ENCODE data around the gene TGFBR1. TPM values are rescaled to one million over a fixed set of nuclear protein-coding genes. Genes with fewer than 3 reads are reported as not detected.

The TGFBR1 gene
- total RNA-seq, 5 donors from 2014 or later (not counting 1 experiment from before 2014, with no cell fraction given), result 22.3 to 36.9 (median 31.7) TPM

- Histone ChIP-seq H3K27ac (ENCODE audit: low read length) (no peak overlapping the region), H3K27me3 (replicated peaks in 1 of 2; ENCODE audit: control insufficient read depth in 2 of 2, extremely low read depth in 1 of 2, insufficient read depth in 2 of 2, low read length in 1 of 2) (no peaks in the 10 kb centered on the region), H3K4me1 (ENCODE audit: control insufficient read depth in 1 of 2, extremely low read depth in 1 of 2, insufficient read depth in 2 of 2, low read length in 2 of 2) (peaks cover 24 to 38% of the 10 kb centered on the region in 2 experiments), H3K36me3 (ENCODE audit: control insufficient read depth in 2 of 2, extremely low read depth in 1 of 2, insufficient read depth in 1 of 2, low read length in 1 of 2) (no peaks in the 10 kb centered on the region), H3K4me3 (ENCODE audit: control insufficient read depth in 1 of 2, extremely low read depth in 1 of 2, low read length in 1 of 2) (no peak overlapping the region), H3K9me3 (no peaks in the 10 kb centered on the region)
- Mint-ChIP-seq H3K36me3 (no peaks in the 10 kb centered on the region), H3K4me1 (peaks cover 51 to 67% (median 58%) of the 10 kb centered on the region in 3 donors), H3K9me3 (no peaks in the 10 kb centered on the region), H3K27me3 (no peaks in the 10 kb centered on the region), H3K4me3 (no peak overlapping the region), H3K27ac (peak overlapping the region; percentile 69 to 82)
- ATAC-seq (replicated peaks in 1 of 4), result no peak
- CTCF ChIA-PET, result interaction anchor here in 1 of 2 donors (0.6 kb wide), 1 partner anchor 14 kb away, joined by 3 read pairs; no protein-coding TSS in a partner anchor
- no peak for DNase-seq
- WGBS (ENCODE audit: insufficient coverage), result 100% methylated on average over 1 of the region's 3 CpGs
- POLR2A ChIA-PET, result interaction anchor here in 1 of 2 donors (0.6 kb wide), 1 partner anchor 1339 kb away, joined by 3 read pairs; no protein-coding TSS in a partner anchor
These were observed 30.0 kb upstream of the TGFBR1 start for GRCh38 chr9:99074902-99075245.

GRCh38 chr9:99075246-99075912 is 29.5 kb upstream of the TGFBR1 start:
- 95% methylated on average over 3 of the region's 6 CpGs for WGBS (ENCODE audit: insufficient coverage)
- DNase-seq (no peak), ATAC-seq (replicated peaks in 1 of 4) (no peak)
- no peaks in the 10 kb centered on the region for H3K36me3 ChIP-seq (ENCODE audit: control insufficient read depth in 2 of 2, extremely low read depth in 1 of 2, insufficient read depth in 1 of 2, low read length in 1 of 2)
- Mint-ChIP-seq H3K4me3 (no peak overlapping the region), H3K9me3 (no peaks in the 10 kb centered on the region), H3K4me1 (peaks cover 46 to 62% (median 54%) of the 10 kb centered on the region in 3 donors), H3K27ac (peak overlapping the region; percentile 69 to 82), H3K27me3 (no peaks in the 10 kb centered on the region), H3K36me3 (no peaks in the 10 kb centered on the region)
- H3K27ac ChIP-seq (ENCODE audit: low read length), result no peak overlapping the region
- H3K9me3 ChIP-seq, result no peaks in the 10 kb centered on the region
- no peaks in the 10 kb centered on the region for H3K27me3 ChIP-seq (replicated peaks in 1 of 2; ENCODE audit: control insufficient read depth in 2 of 2, extremely low read depth in 1 of 2, insufficient read depth in 2 of 2, low read length in 1 of 2)
- ChIA-PET POLR2A (interaction anchor here in 1 of 2 donors (0.6 kb wide), 1 partner anchor 17 kb away, joined by 3 read pairs; no protein-coding TSS in a partner anchor), CTCF (interaction anchor here in 1 of 2 donors (0.6 kb wide), 2 partner anchors 14 to 62 kb away, joined by 3 to 6 read pairs; no protein-coding TSS in a partner anchor)
- H3K4me1 ChIP-seq (ENCODE audit: control insufficient read depth in 1 of 2, extremely low read depth in 1 of 2, insufficient read depth in 2 of 2, low read length in 2 of 2), result peaks cover 21 to 38% of the 10 kb centered on the region in 2 experiments
- H3K4me3 ChIP-seq (ENCODE audit: control insufficient read depth in 1 of 2, extremely low read depth in 1 of 2, low read length in 1 of 2), result no peak overlapping the region

GRCh38 chr9:99076030-99076429 is 28.9 kb upstream of the TGFBR1 start:
- Histone ChIP-seq H3K27ac (ENCODE audit: low read length) (peak overlapping the region; percentile 63), H3K27me3 (replicated peaks in 1 of 2; ENCODE audit: control insufficient read depth in 2 of 2, extremely low read depth in 1 of 2, insufficient read depth in 2 of 2, low read length in 1 of 2) (no peaks in the 10 kb centered on the region), H3K4me3 (ENCODE audit: control insufficient read depth in 1 of 2, extremely low read depth in 1 of 2, low read length in 1 of 2) (no peak overlapping the region), H3K36me3 (ENCODE audit: control insufficient read depth in 2 of 2, extremely low read depth in 1 of 2, insufficient read depth in 1 of 2, low read length in 1 of 2) (no peaks in the 10 kb centered on the region), H3K4me1 (ENCODE audit: control insufficient read depth in 1 of 2, extremely low read depth in 1 of 2, insufficient read depth in 2 of 2, low read length in 2 of 2) (peaks cover 18 to 35% of the 10 kb centered on the region in 2 experiments), H3K9me3 (no peaks in the 10 kb centered on the region)
- POLR2A ChIA-PET, result no interaction called here
- no CpG with 5 or more reads among the region's 4 CpGs for WGBS (ENCODE audit: insufficient coverage)
- Mint-ChIP-seq H3K36me3 (no peaks in the 10 kb centered on the region), H3K9me3 (no peaks in the 10 kb centered on the region), H3K4me1 (peaks cover 40 to 56% (median 50%) of the 10 kb centered on the region in 3 donors), H3K4me3 (peak overlapping the region in 1 of 3 donors; percentile 79), H3K27ac (peak overlapping the region; percentile 95 to 96), H3K27me3 (no peaks in the 10 kb centered on the region)
- CTCF ChIA-PET, result interaction anchor here in 1 of 2 donors (0.8 to 1.0 kb wide), 2 partner anchors 28 to 60 kb away, joined by 3 to 4 read pairs; no protein-coding TSS in a partner anchor
- ATAC-seq (replicated peaks in 1 of 4) (no peak), DNase-seq (no peak)

GRCh38 chr9:99076483-99077171 is 28.3 kb upstream of the TGFBR1 start:
- no peaks in the 10 kb centered on the region for H3K36me3 ChIP-seq (ENCODE audit: control insufficient read depth in 2 of 2, extremely low read depth in 1 of 2, insufficient read depth in 1 of 2, low read length in 1 of 2)
- H3K9me3 ChIP-seq, result no peaks in the 10 kb centered on the region
- Mint-ChIP-seq H3K36me3 (no peaks in the 10 kb centered on the region), H3K27me3 (no peaks in the 10 kb centered on the region), H3K27ac (peak overlapping the region; percentile 95 to 96), H3K4me1 (peaks cover 35 to 51% (median 44%) of the 10 kb centered on the region in 3 donors), H3K9me3 (no peaks in the 10 kb centered on the region), H3K4me3 (peak overlapping the region; percentile 17 to 79 (median 26))
- H3K4me3 ChIP-seq (ENCODE audit: control insufficient read depth in 1 of 2, extremely low read depth in 1 of 2, low read length in 1 of 2), result no peak overlapping the region
- 24% methylated on average over 5 of the region's 6 CpGs for WGBS (ENCODE audit: insufficient coverage)
- peak in 34 of 35 experiments; percentile 32 to 73 (median 57) for DNase-seq
- POLR2A ChIA-PET, result no interaction called here
- no peaks in the 10 kb centered on the region for H3K27me3 ChIP-seq (replicated peaks in 1 of 2; ENCODE audit: control insufficient read depth in 2 of 2, extremely low read depth in 1 of 2, insufficient read depth in 2 of 2, low read length in 1 of 2)
- CTCF ChIA-PET, result interaction anchor here in 1 of 2 donors (0.7 to 1.0 kb wide), 4 partner anchors 19 to 787 kb away, joined by 3 to 4 read pairs (median 4); no protein-coding TSS in a partner anchor
- H3K4me1 ChIP-seq (ENCODE audit: control insufficient read depth in 1 of 2, extremely low read depth in 1 of 2, insufficient read depth in 2 of 2, low read length in 2 of 2), result peaks cover 18 to 35% of the 10 kb centered on the region in 2 experiments
- peak overlapping the region; percentile 63 for H3K27ac ChIP-seq (ENCODE audit: low read length)
- peak; percentile 94 to 98 (median 96) for ATAC-seq (replicated peaks in 1 of 4)

GRCh38 chr9:99078717-99079116 is 26.2 kb upstream of the TGFBR1 start:
- no peaks in the 10 kb centered on the region for H3K36me3 Mint-ChIP-seq
- peak overlapping the region; percentile 25 for H3K27ac ChIP-seq (ENCODE audit: low read length)
- no peaks in the 10 kb centered on the region for H3K27me3 Mint-ChIP-seq
- WGBS (ENCODE audit: insufficient coverage), result 100% methylated on average over 2 of the region's 2 CpGs
- H3K9me3 Mint-ChIP-seq, result no peaks in the 10 kb centered on the region
- H3K4me3 Mint-ChIP-seq, result no peak overlapping the region
- ATAC-seq (replicated peaks in 1 of 4), result no peak
- peaks cover 18 to 35% of the 10 kb centered on the region in 2 experiments for H3K4me1 ChIP-seq (ENCODE audit: control insufficient read depth in 1 of 2, extremely low read depth in 1 of 2, insufficient read depth in 2 of 2, low read length in 2 of 2)
- no peaks in the 10 kb centered on the region for H3K9me3 ChIP-seq
- no peak for DNase-seq
- ChIA-PET CTCF (no interaction called here), POLR2A (no interaction called here)
- peaks cover 35 to 48% (median 43%) of the 10 kb centered on the region in 3 donors for H3K4me1 Mint-ChIP-seq
- peak overlapping the region; percentile 54 to 66 for H3K27ac Mint-ChIP-seq
- no peaks in the 10 kb centered on the region for H3K36me3 ChIP-seq (ENCODE audit: control insufficient read depth in 2 of 2, extremely low read depth in 1 of 2, insufficient read depth in 1 of 2, low read length in 1 of 2)
- no peaks in the 10 kb centered on the region for H3K27me3 ChIP-seq (replicated peaks in 1 of 2; ENCODE audit: control insufficient read depth in 2 of 2, extremely low read depth in 1 of 2, insufficient read depth in 2 of 2, low read length in 1 of 2)
- no peak overlapping the region for H3K4me3 ChIP-seq (ENCODE audit: control insufficient read depth in 1 of 2, extremely low read depth in 1 of 2, low read length in 1 of 2)

GRCh38 chr9:99079542-99079941 is 25.4 kb upstream of the TGFBR1 start:
- no peak for ATAC-seq (replicated peaks in 1 of 4)
- ChIA-PET CTCF (interaction anchor here in 1 of 2 donors (0.6 kb wide), 1 partner anchor 232 kb away, joined by 3 read pairs; no protein-coding TSS in a partner anchor), POLR2A (no interaction called here)
- H3K4me3 ChIP-seq (ENCODE audit: control insufficient read depth in 1 of 2, extremely low read depth in 1 of 2, low read length in 1 of 2), result no peak overlapping the region
- no peak overlapping the region for H3K4me3 Mint-ChIP-seq
- H3K36me3 ChIP-seq (ENCODE audit: control insufficient read depth in 2 of 2, extremely low read depth in 1 of 2, insufficient read depth in 1 of 2, low read length in 1 of 2), result no peaks in the 10 kb centered on the region
- no peak for DNase-seq
- H3K36me3 Mint-ChIP-seq, result no peaks in the 10 kb centered on the region
- peaks cover 18 to 35% of the 10 kb centered on the region in 2 experiments for H3K4me1 ChIP-seq (ENCODE audit: control insufficient read depth in 1 of 2, extremely low read depth in 1 of 2, insufficient read depth in 2 of 2, low read length in 2 of 2)
- H3K27ac Mint-ChIP-seq, result no peak overlapping the region
- no peaks in the 10 kb centered on the region for H3K27me3 Mint-ChIP-seq
- no peaks in the 10 kb centered on the region for H3K9me3 Mint-ChIP-seq
- H3K27me3 ChIP-seq (replicated peaks in 1 of 2; ENCODE audit: control insufficient read depth in 2 of 2, extremely low read depth in 1 of 2, insufficient read depth in 2 of 2, low read length in 1 of 2), result no peaks in the 10 kb centered on the region
- WGBS (ENCODE audit: insufficient coverage), result 85% methylated on average over 1 of the region's 3 CpGs
- H3K9me3 ChIP-seq, result no peaks in the 10 kb centered on the region
- H3K27ac ChIP-seq (ENCODE audit: low read length), result no peak overlapping the region
- H3K4me1 Mint-ChIP-seq, result peaks cover 32 to 44% (median 40%) of the 10 kb centered on the region in 3 donors
